K562 (cell line): ENCODE results near the gene FAM187B. TPM values are rescaled to one million over a fixed set of nuclear protein-coding genes. Genes with fewer than 3 reads are reported as not detected.

ENCODE experiments used
- ARNT ChIP-seq, 2 experiments: fragments of 450-650 bp; IDR thresholded peaks; 2 replicates each; pipeline ENCODE4 v1.6.1; 2016; ENCODE audit warnings: mild to moderate bottlenecking in 1 of 2
- ERF ChIP-seq: fragments of 450-650 bp; formaldehyde crosslinking; IDR thresholded peaks from 2 replicates; pipeline ENCODE4 v1.4.0; 2020; ENCODE audit warnings: mild to moderate bottlenecking, mixed read lengths
- JUNB ChIP-seq: fragments of 450-650 bp; formaldehyde crosslinking; conservative IDR thresholded peaks from 2 replicates; pipeline ENCODE4 v1.4.0; 2020; ENCODE audit warnings: mild to moderate bottlenecking
- MTA2 ChIP-seq: fragments of 450-650 bp; IDR thresholded peaks from 2 replicates; pipeline ENCODE4 v1.6.1; 2016; ENCODE audit warnings: low read depth
- PTRF ChIP-seq: fragments of 450-650 bp; IDR thresholded peaks from 2 replicates; pipeline ENCODE4 v1.6.1; 2016; ENCODE audit warnings: mild to moderate bottlenecking, missing genetic modification characterization, missing compliant biosample characterization
- THRAP3 ChIP-seq: fragments of 450-650 bp; IDR thresholded peaks from 2 replicates; pipeline ENCODE4 v1.6.1; 2016; ENCODE audit warnings: mild to moderate bottlenecking, inconsistent platforms, borderline replicate concordance
- ZBTB49 ChIP-seq: sonication (generic); formaldehyde crosslinking; IDR thresholded peaks from 2 replicates; pipeline ENCODE4 v1.8.0; 2022; ENCODE audit warnings: missing genetic modification reagents, mild to moderate bottlenecking, borderline replicate concordance
- ZNF133 ChIP-seq: fragments of 250-450 bp; sonication (Bioruptor Pico); IDR thresholded peaks from 2 replicates; pipeline ENCODE4 v1.4.0; 2020; ENCODE audit warnings: mild to moderate bottlenecking
- ZNF253 ChIP-seq: fragments of 250-450 bp; sonication (Bioruptor Pico); conservative IDR thresholded peaks from 2 replicates; pipeline ENCODE4 v1.6.1; 2021; ENCODE audit warnings: mild to moderate bottlenecking
- ZNF518B ChIP-seq: fragments of 250-450 bp; sonication (Bioruptor Pico); IDR thresholded peaks from 2 replicates; pipeline ENCODE4 v1.5.0; 2021; ENCODE audit warnings: mild to moderate bottlenecking, moderate library complexity
- ZNF592 ChIP-seq: fragments of 450-650 bp; IDR thresholded peaks from 2 replicates; pipeline ENCODE4 v1.6.1; 2017; ENCODE audit warnings: antibody characterized with exemption, mild to moderate bottlenecking
- polyA plus RNA-seq, 8 experiments: library from polyadenylated mRNA; depleted of rRNA in 4 of 8; stranded (reverse) in 5 of 8; unstranded in 3 of 8; fragments of >200 nt; fragmentation: Nextera tagmentation in 2 of 8; fragmentation: Illumina TruSeq in 1 of 8; extraction: Ambion mirVana in 2 of 8; extraction: Trizol in 1 of 8; gene quantifications; 2 replicates each; pipeline versions ENCODE4 v1.2.1 to v1.2.3, GENCODE V29; 2011 to 2014; ENCODE audit warnings: inconsistent platforms in 1 of 8, missing spikeins in 1 of 8
- total RNA-seq, 7 experiments: library from RNA; depleted of rRNA in 6 of 7; stranded (reverse); fragments of >200 nt in 6 of 7; fragmentation: Illumina TruSeq in 2 of 7; extraction: Trizol in 2 of 7; gene quantifications; 2 replicates each; pipeline versions ENCODE4 v1.2.1 to v1.2.3, GENCODE V29; 2011 to 2021; ENCODE audit warnings: low replicate concordance in 1 of 7

The FAM187B gene
- total and polyA plus RNA-seq, 9 of the 15 experiments (the other 6 are each of a cell fraction or from before 2014, with no cell fraction given), result 0.04 to 0.09 TPM; not detected in 7

- 0 out of 2 replicates have a peak, but pooled peaks have one; percentile 79 for TF ChIP-seq ZNF518B (CRISPR knock-in tag)
- peak; percentile 98 for TF ChIP-seq ERF (CRISPR knock-in tag)
- TF ChIP-seq ZNF253 (CRISPR knock-in tag), result peak; percentile 83; the same call in 1 of the 2 replicates
- TF ChIP-seq ZBTB49 (CRISPR knock-in tag), result no peak
- peak; percentile 89; the same call in 1 of the 2 replicates for TF ChIP-seq ZNF133 (CRISPR knock-in tag)
- TF ChIP-seq PTRF (tag), result peak; percentile 98
- TF ChIP-seq THRAP3, result no peak
- no peak; the same call in 1 of the 2 replicates for TF ChIP-seq JUNB (CRISPR knock-in tag)
- TF ChIP-seq MTA2, result 0 out of 2 replicates have a peak, but pooled peaks have one; percentile 38
- no peak for TF ChIP-seq ARNT (IDR thresholded peaks at IDR 0.05)
- peak; percentile 99 for TF ChIP-seq ZNF592
Measured at GRCh38 chr19:35204799-35205732, 23.5 kb downstream of the FAM187B start (continued).
